Inflammatory macrophage treated with lipopolysaccharide for 1 hour (primary cell): ENCODE data around the gene NPTX2.

ENCODE experiments used
- DNase-seq, 2 donors: peaks; one replicate each; pipeline ENCODE4 v3.0.0-alpha.2; 2020 to 2022

The NPTX2 gene

DNA sequence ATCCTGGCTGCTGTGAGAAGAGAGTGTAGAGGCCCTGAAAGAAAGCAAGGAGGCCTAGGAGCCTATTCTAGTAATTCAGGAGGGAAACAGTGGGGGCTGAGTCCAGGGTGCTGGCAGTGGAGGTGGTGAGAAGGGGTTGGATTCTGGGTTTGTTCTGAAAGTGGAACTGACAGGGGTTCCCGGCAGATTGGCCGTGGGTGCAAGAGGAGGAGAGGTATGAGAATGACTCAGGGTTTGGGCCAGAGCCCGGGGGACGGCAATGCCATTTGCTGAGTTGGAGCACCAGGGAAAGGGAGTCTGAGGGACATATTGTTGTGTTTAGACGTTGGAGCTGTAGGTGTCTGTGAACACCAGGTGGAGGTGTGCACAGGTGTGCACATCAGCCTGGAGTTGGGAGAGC is 38.5 kb downstream of the NPTX2 start:
- DNase-seq = no peak

DNA sequence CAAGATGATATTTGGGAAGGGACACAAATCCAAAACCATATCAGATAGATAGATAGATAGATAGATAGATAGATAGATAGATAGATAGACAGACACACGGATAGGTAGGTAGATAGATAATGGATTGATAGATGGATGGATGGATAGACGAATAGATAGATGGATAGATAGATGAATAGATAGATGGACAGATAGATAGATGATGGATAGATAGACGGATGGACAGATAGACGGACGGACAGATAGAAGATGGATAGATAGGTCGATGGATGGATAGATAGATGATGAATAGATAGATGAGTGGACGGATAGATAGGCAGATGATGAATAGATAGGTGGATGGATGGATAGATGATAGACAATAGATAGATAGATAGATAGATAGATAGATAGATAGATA is 39.8 kb downstream of the NPTX2 start:
- no peak for DNase-seq

DNA sequence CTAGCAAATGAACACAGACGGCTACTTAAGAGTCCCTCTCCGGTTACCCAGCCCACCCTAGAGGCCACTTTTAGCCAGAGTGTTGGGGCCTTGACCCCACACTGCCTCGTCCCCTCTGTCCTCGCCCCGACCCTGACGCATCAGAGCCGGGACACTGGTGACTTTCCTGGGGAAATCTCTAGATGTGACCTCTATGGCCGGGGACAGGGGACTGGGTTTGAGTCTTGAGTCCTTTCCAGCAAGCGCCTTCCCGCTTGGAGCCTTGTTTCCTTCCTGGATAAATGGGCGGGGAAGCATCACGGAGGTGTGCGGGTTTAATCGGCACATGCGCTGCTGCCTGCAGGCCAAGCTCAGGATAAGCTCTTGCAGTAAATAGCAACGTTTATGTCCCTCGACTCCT is 40.7 kb downstream of the NPTX2 start:
- no peak for DNase-seq

DNA sequence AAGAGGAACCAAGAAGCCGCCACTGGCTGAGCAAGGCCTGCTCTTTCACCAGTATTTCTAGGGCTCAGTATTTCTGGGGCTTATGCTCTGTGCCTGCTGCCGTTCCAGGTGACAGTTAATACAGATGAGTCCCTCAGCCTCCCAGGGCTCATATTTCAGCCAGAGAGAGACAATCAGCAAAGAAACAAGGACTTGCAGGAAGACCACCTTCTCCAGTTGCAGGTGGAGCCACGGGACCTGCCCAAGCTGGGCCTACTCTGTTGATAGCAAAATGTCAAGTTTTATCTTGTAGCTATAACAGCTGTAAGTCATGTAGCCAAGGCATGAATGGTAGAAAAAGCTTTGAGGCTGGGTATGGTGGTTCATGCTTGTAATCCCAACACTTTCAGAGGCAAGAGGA is 42.7 kb downstream of the NPTX2 start:
- DNase-seq = no peak

DNA sequence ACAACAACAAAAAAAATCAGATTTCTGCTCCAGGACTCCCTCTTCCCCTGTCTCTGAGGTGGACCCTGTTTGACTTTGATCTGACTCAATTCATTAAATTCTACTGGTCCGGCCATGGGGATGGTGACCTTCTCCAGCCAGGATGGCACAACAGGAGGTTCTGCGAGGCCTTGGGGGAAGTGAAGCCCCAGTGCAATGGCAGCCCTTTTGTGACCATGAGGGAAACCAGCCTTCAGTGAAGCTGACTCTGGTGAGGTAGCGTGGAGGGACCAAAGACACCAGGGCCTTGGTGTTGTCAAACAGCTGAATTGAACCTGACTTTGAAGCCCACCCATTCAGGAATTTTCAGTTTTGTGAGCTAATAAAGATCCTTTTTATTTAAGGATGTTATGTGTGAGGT is 44.5 kb downstream of the NPTX2 start:
- no peak for DNase-seq

DNA sequence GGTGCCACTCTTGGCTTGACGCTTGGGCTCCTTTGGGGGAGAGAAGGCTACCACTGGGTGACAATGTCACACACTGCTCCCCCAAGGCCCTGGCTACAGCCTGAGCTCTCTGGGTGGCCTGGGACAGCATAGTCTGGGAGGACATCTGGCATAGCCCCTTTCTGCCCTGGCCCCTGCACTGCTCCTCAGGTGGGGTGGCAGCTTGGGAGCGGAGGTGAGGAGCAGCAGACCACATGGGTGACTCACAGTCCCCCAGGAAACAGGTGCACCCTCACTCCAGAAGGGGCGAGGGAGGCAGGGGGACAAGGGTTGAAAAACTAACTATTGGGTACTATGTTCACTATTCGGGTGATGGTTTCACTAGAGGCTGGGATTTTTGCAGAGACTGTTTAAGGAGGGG is 45.2 kb downstream of the NPTX2 start:
- no peak for DNase-seq

DNA sequence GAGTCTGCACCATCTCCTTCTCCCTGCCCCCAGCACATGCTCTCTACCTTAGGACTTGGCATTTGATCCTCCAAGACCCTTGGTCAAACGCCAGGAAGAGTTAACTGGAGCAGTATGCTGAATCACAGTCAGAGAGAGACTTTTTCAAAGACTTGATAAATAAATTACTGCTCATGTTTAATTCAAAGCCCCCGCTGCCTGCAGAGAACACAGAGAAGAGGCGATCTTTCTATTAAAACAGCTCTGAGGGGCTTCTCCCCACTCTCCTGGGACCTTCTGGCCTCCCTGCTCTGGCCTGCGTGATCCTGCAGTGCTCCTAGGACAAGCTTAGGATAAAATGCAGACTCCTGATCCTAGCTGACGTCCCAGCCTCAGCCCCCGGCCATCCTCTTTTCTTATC is 47.8 kb downstream of the NPTX2 start:
- no peak for DNase-seq

DNA sequence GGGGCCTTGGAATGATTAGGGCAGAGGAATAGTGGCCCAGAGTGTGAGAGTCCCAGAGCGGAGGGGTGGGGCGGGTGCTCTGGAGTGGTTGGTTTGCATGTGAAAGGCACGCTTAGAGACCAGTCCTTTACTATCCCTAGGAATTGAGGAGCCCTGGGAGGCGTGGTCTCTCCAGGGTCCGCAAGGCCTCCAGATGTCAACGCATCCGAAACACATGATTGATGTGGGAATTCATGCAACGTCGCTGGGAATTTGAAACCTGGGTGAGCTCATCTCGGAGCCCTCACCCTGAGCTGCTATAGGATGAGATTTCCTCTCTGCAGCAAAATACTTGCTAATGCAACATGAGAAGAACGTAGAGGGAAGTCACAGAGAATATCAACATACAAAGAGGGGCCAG is 51.2 kb downstream of the NPTX2 start:
- DNase-seq = no peak

DNA sequence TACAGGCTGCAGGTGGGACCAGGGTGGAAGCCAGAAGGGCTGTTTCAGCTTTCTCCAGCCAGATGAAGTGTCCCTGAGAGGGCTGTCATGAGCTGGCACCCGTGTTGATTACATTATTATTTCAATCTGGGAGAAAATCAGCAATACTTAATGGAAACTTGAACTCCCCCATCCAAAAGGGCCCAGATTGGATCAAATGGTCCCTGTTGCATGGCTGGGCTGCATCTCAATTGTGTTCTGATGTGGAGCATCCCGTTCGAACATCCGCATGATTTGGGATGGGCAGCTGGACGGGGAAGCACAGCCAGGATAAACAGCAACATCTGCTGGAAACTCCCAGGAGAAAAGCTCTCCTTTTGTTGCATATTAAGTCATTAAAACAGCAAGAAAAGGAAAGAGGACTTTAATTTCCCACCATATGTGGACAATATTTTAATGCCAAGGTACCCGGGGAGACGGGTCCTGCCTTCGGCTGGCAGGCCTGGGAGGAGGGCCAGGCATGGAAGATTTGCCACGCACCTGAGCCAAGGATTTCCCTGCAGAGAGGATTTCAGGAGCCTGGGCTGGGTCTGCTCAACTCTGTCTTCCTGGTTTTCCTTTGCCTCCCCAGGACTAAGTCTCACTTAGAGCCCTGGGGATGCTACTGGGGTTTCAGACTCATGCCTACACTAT is 52.4 kb downstream of the NPTX2 start:
- DNase-seq = no peak

DNA sequence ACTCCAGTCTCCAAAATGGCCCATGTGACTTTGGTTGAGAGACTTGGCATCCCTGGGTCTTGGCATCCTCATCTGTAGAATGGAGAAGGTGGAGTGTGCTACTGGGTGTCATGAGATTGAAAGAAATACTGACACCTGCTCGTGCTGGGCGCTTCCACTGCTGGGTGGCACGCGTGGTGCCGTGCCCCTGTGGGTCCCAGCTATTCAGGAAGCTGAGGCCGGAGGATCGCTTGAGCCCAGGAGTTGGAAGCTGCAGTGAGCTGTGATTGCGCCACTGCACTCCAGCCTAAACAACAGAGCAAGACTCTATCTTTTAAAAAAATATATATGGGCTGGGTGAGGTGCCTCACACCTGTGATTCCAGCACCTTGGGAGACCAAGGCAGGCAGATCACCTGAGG is 53.1 kb downstream of the NPTX2 start:
- DNase-seq = no peak

DNA sequence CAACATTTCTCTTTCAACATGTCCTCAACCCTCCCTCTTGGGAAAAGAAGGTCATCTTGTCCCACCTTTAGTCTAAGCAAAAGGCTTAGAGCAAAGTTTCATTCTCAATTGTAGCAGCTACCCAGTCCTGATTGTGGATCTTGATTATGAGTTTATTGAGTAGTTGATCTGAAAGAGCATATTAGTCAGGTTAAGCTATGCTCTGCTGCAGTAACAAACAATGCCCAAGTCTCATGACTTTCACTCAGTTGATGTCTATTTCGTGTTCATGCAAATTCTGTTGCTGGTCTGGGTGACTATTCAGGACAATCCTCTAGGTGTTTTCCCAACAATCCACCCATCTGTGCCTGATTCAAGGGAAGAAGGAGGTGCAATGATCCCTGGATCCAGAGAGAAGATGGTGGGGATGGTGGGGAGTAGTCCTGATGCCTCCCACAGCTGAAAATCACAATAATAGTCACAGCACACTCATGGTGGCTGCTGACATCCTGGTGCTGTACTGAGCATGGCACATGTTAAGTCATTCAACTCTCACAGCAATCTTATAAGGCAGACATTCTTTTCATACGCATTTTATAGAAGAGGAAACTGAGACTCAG is 54.7 kb downstream of the NPTX2 start:
- DNase-seq = no peak

DNA sequence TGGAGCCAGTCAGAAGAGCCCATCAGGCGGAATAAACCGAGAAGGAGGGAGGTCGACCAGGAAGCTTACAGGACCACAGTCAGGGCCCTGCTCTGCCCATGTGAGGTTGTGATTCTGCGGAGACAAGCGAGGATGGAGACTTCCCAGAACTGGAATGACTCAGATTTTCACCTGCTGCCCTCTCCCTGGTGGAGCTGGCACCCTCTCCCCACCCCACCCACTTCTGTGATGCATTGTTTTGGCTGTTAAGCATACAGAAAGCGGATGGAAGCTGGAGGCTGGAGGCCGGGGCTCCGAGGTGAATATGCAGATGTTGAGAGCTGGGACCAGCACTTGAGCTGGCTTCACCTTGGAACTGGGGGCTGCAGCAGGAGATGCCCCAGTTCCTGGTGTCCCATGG is 57.4 kb downstream of the NPTX2 start:
- no peak for DNase-seq

DNA sequence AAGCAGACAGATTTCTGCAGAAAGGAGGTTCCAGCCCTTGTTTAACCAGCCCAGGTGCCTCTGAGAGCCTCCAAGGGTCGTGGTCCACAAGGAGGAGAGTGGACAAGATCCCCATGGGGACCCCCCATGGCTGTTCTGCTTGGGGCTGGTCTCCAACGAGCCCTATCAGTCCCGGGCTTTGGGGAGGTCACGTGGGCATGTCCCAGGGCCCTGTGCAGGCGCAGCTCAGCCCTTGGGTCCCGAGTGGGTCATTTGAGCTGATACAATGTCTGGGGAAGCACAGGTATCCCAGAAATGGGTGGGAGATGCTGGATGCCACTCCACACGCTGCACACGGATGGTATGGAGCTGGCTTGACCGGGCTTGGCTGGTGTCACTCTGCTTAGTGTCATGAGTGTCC is 57.8 kb downstream of the NPTX2 start:
- no peak for DNase-seq

DNA sequence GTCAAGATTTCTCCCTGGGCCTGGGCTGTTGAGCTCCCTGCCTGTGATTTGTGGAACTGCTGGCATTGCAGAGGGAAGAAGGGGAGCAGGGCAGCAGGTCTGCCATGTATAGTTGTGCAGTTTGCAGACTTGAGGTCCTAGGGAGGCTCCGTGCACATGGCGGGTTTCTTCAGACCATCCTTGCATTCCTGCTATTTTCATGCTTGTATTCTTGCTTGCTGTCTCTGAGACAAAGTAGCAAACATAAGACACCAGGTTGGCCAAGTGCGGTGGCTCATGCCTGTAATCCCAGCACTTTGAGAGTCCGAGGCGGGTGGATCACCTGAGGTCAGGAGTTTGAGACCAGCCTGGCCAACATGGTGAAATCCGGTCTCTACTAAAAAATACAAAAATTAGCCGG is 61.1 kb downstream of the NPTX2 start:
- DNase-seq = no peak
